Nucleus accumbens (tissue), 56 donors: ENCODE data around the gene CD2AP.
"Not testable (repeated sequence)": the region's sequence is repeated elsewhere in the genome, so short reads cannot be mapped to it uniquely, and the experiment has no call there.

Source experiments
- DNase-seq, 56 donors: peaks; one replicate each; lab custom pipeline; 2025; lab: John Stamatoyannopoulos, UW

CD2AP gene

DNA sequence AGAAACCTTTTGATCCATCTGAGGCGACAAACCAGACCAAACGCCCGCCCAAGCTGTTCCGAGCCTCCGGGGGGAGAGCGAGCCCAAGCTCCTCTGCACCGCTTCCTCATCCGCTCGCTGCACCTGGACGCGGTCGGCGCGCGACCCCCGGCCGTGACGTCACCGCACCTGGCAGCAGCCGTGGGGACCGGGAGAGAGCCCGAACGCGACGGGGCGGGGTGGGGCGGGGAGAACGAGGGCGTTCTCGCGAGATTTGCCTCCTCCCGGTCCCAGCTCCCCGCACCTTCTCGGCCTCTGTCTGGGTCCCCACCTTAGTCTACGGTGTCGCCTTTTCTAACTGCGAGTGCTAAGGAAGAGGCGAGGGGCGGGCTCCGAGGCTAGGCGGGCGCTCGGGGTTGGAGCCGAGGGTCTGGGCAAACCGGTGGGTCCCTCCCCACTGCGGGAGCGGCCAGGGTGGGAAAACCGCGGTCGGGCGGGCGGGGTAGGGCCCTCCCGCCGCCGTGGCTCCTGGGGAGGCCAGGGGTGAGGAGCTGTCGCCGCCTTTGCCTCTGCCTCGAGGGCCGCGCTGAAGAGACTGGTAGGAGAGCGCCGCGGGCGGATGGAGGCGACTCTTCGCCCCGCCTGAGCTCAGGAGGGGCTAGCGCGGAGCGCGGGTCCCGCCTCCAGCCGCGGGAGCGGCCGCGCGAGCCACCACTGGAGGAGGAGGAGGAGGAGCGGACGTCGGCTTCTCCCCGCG is at the start of gene CD2AP:
Gene CD2AP, plus strand, starts transcription at position 293 of the 736 bp plus-strand sequence. CDS start 456 bp downstream, outside the sequence.
- peak; percentile 20 to 93 (median 76) for DNase-seq

DNA sequence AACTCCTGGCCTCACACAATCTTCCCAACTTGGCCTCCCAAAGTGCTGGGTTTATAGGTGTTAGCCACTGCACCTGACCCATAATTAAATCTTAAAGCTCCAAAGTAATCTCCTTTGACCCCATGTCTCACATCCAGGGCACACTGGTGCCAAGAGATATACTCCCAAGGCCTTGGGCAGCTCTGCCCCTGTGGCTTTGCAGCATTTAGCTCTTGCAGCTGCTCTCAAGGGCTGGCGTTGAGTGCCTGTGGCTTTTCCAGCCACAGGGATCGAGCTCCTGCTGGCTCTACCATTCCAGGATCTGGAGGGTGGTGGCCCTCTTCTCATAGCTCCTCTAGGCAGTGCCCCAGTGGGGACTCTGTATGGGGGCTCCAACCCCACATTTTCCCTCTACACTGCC is 49.3 kb upstream of the CD2AP start:
- no peak for DNase-seq

DNA sequence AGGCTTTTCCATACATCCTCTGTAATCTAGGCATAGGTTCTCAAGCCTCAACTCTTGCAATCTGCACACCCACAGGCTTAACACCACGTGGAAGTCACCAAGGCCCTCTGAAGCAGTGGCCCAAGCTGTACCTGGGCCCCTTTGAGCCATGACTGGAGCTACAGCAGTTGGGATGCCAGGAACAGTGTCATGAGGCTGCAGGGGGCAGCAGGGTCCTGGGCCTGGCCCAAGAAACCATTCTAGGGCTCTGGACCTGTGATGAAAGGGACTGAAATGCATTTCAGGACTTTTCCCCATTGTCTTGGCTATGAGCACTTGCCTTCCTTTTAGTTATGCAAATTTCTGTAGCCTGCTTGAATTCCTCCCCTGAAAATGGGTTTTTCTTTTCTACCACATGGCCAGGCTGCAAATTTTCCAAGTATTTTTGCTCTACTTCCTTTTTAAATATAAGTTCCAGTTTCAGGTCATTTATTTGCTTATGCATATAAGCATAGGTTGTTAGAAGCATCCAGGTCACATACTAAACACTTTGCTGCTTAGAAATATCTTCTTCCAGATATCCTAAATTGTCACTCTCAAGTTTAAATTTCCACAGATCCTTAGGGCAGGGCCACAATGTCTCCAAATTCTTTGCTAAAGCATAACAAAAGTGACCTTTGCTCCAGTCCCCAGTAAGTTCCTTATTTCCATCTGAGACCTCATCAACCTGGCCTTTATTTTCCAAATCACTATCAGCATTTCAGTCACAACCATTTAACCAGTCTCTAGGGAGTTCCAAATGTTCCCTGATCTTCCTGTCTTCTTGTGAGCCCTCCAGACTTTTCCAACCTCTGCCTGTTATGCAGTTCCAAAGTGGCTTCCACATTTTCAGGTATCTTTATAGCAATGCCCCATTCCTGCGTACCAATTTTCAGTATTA is 48.6 kb upstream of the CD2AP start:
- DNase-seq = no peak

DNA sequence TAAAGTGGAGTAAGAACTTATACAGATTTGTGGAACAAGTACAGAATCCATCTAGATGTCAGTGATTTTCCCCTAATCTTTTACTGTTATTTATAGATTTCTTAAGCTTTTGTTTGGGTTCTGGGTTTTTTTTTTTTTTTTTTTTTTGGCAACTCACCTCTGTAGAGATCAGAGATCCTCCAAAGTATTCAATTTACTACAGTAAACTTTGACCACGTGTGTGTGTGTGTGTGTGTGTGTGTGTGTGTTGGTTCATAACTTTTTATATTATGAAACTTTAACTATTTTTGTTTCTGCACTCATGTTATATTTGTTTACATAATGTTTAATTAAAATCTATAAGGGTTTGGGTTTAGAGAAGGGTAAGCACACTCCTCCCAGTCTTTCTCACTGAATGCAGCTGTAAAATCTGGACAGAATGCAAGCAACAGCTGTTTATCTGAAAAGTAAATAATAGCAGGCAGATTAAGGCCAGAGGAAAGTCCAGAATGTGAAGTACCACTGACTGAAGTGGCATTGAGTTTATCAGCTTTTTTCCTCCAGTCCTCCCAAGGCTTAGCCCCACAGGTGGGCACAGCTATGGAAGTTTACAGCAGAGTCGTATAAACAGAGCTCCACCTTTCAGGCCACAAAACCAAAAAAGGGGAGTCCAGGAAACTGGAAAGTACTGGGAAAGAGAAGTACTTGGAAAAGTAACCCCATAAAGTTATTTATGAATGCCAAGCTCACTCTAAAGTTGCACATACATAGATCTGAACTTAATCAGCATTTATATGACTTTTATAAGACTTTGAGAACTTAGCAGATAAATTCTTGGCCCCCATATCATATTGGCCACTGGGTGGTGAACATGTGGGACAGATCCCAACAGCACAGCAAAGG is 43.0 kb upstream of the CD2AP start:
- DNase-seq = no peak

DNA sequence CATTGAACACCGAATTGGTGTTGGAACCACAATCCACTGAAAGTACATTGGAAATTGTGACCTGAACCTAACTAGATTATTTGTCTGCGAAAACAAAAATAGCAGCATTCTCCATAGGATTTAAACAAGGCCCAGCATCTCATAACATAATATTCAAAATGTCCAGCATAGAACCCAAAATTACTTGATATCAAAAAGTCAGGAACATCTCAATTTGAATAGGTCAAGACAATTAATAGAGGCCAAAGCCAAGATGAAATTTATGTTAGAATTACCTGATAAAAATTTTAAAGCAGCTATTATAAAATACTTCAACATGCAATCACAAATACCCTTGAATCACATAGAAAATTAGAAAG is 42.4 kb upstream of the CD2AP start:
- no peak for DNase-seq

GRCh38 chr6:47437592-47437991 is 40.0 kb upstream of the CD2AP start:
- DNase-seq = no peak

GRCh38 chr6:47438481-47439347 is 38.9 kb upstream of the CD2AP start:
- no peak for DNase-seq

DNA sequence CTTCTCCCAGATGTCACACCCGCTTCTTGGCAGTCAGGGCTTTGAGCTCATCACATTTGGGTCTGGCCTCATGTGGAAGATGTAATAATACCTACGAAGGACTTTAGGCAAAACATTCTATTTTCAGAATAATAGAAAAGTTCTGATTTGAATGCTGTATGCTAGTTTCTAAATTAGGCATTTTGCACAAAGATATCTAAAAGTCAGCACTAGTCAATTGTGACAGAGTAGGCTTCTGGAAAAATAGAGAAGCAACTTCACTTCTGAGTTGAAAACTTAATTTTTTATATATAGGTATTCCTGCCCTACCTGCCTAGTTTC is 38.3 kb upstream of the CD2AP start:
- DNase-seq = no peak

- no peak for DNase-seq
Observed at GRCh38 chr6:47440719-47441118, 36.9 kb upstream of the CD2AP start.

DNA sequence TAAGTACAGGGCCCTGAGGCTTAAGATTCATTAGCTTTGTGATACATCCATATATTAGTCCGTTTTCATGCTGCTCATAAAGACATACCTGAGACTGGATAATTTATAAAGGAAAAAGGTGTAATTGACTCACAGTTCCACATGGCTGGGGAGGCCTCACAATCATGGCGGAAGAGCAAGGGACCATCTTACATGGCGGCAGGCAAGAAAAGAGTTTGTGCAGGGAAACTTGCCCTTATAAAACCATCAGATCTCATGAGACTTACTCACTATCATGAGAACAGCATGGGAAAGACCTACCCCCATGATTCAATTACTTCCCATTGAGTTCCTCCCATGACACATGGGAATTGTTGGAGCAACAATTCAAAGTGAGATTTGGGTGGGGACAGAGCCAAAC is 32.6 kb upstream of the CD2AP start:
- DNase-seq = not testable (repeated sequence)

GRCh38 chr6:47446669-47447330 is 30.8 kb upstream of the CD2AP start:
- DNase-seq = no peak

DNA sequence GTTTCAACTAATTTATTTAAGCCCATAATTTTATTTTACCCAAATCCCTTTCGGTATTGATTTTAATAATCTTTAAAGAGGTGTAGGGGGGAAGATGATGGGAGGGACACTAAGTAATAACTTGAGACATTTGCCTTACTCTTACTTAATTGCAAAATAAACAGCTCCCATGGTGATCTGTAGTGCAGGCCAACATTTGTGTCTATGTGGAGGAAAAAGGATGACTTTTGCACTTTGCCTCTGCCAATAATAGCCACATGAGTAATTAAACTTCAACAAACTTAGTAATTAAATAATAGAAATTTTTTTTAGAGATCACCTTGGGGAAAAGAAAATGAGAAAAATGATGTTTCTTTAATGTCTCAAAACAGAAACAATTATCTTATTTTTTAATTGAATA is 29.9 kb upstream of the CD2AP start:
- no peak for DNase-seq

DNA sequence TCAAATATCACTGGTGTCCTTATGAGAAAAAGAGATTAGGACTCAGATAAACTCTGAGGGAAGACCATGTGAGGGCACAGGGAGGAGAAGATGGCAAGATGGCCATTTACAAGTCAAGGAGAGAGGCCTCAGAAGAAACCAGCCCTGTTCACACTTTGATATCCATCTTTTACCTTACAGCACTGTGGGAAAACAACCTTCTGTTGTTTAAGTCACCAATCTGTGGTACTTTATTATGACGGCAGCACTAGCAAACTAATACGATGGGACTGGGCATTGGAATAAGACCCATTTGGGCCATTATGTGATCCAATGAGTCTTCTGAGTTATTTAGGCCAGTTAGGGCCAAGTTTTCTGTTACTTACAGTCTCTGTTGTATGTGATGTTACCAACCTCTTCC is 26.4 kb upstream of the CD2AP start:
- no peak for DNase-seq

DNA sequence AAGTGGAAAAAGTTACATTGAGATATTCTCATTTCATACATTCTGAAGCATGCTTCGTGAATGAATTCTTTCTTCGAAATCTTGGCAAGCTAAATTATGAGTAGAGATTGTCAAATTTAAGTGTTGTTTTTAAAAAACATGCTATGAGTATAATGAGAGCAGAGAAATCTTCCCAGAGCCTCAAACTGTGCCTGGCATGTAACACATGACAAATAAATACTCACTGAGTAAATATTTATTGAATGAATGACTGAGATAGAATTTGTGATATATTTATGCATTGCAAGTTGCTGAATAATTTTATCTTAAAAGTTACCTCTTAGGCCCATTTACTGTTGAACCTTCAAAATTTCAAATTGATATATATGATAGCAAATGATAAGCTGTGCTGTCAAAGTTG is 24.7 kb upstream of the CD2AP start:
- no peak for DNase-seq

- DNase-seq = no peak
Observed at GRCh38 chr6:47453372-47453936, 24.1 kb upstream of the CD2AP start.

DNA sequence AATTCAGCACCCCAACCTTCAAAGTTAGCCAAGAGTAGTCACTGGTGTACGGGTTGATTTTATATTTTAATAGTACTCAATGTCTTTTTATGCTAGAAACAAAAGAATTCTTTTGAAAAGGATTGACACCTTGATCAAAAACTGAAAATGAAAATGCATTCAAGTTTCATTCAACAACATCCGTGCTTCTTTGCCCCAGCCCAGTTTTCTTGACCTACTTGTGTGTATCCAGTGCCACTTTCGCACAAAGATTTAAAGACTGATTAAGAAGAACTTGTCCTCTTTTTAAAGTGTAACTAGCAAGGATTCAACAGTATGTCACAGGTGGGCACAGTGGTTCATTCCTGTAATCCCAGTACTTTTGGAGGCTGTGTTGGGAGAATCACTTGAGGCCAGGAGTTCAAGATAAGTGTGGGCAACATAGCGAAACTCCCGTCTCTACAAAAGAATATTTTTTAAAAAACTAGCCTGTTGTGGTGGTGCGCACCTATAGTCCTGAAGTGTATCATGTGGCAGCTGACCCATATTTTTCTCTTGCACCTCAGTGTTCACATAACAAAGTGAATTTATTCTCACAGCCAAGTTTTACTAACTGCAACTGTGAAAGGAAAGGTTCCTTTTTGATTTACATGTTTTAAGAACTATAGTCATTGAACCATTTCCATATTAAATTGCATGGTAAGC is 22.7 kb upstream of the CD2AP start:
- no peak for DNase-seq

DNA sequence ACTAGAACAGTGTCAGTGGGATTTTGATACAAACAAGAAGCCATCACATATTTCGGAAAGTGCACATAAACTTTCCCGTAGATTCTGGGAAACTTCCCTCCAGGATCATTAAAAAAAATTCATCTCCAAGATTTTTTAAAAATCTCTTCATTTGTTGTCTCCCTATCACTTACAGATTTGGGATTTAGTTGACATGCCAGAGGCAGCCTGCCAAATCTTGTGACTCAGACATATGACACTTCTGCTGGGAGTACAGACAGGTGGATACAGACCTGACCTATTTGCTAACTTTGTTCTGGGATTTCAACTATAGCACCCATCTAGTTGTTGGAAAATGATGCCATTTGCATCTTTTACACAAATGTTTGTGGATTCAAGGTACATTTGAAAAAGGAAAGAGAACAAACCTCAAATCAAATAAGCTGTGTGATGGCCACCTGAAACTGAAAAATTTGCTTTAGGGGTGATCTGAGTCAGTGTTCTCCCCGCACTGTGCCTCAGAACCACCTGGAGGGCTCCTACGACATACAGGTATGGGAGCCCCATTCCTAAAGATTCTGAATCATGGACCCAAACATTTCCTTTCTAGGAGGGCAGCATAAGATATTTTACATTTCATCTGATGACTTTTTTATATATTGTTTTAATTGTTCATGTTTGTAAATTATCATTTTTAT is 21.9 kb upstream of the CD2AP start:
- no peak for DNase-seq

DNA sequence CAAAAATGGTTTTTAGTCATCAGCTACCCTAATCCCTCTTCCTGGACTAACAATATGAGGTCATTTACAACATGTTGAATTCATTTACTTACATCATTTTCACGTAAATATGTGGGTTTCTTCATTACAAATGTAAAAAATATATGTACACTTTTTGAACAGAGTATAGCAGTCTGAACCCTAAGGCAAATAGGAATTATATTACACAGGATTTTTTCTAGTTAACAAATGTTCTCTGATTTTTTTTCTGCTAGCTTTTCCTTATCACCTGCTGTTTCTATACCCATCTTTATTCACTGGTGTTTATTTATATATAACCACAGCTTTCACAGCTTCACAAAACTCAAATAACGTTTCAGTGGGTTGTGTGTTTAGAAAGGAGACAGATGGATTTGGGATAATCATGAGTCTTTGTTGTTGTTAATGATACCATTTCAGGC is 21.0 kb upstream of the CD2AP start:
- DNase-seq = no peak
